PC-9 (cell line): ENCODE results near the gene PLPP3.

Source experiments
- EZH2 ChIP-seq: fragments of 200-600 bp; sonication (generic); IDR thresholded peaks from 2 replicates; pipeline ENCODE4 v1.8.0; 2017; ENCODE audit warnings: antibody characterized with exemption, low read depth
- TF ChIP-seq, protein P1 (sequence below): fragments of 200-600 bp; sonication (generic); conservative IDR thresholded peaks from 2 replicates; pipeline ENCODE4 v1.6.1; 2017; ENCODE audit warnings: mixed run types, antibody characterized with exemption, mild to moderate bottlenecking, moderate library complexity

GRCh38 chr1:56534130-56534651 lies 45.2 kb downstream of the PLPP3 start:
- TF ChIP-seq, protein P1, sequence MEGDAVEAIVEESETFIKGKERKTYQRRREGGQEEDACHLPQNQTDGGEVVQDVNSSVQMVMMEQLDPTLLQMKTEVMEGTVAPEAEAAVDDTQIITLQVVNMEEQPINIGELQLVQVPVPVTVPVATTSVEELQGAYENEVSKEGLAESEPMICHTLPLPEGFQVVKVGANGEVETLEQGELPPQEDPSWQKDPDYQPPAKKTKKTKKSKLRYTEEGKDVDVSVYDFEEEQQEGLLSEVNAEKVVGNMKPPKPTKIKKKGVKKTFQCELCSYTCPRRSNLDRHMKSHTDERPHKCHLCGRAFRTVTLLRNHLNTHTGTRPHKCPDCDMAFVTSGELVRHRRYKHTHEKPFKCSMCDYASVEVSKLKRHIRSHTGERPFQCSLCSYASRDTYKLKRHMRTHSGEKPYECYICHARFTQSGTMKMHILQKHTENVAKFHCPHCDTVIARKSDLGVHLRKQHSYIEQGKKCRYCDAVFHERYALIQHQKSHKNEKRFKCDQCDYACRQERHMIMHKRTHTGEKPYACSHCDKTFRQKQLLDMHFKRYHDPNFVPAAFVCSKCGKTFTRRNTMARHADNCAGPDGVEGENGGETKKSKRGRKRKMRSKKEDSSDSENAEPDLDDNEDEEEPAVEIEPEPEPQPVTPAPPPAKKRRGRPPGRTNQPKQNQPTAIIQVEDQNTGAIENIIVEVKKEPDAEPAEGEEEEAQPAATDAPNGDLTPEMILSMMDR, result no peak
- TF ChIP-seq EZH2, result no peak
